HG02623 (cell line): ENCODE data around the gene CHPF.

Source experiments
- ATAC-seq: cut with Tn5 transposase; IDR thresholded peaks from one replicate; pipeline ENCODE4 v1.9.1; 2021; ENCODE audit warnings: moderate library complexity; ENCODE audit not compliant: unreplicated experiment

The CHPF gene

DNA sequence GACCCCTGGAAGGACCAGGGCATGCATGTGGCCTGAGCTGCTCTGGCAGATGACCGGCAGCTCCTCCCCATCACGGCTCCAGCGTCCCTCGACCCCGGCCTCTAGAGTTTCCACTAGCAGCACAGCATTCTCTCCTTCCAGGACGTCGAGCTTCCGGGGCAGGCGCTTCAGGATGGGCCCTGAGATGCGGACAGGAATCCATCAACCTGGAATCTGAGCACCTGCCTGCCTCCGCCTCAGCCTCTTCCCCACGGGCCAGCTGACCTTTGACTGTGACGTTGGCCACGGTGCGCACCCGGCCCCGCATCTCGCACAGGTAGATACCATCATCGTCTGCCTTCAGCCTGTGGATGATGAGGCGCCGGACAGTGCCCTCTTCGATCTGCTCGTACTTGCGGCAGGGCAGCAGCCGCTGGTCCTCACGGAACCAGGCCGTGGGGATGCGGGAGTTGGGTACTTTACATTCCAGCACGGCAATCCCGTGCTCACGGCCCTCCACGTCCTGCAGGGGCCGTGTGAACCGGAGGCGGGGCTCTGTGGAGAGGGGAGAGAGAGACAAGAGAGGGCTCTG, 24.3 kb upstream of the CHPF start:
- ATAC-seq: no peak

DNA sequence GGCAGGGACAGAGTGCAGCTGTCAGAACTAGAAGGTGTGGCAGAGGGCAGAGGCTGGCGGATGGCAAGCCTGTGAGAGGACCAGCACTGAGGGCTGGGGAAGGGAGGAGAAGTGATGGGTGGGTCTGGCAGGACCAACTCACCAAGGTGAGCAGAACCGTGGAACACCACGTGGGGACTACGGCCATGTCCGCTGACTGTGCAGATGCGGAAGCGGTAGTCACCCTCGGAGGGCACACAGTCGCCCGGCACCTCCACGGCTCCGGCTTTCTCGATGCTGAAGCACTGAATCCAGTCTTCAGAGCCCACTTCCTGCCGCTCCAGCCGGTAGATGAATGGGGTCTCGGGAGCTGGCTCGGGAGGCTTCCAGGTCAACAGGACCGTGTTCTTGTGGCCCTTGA, 23.5 kb upstream of the CHPF start:
- ATAC-seq: no peak

DNA sequence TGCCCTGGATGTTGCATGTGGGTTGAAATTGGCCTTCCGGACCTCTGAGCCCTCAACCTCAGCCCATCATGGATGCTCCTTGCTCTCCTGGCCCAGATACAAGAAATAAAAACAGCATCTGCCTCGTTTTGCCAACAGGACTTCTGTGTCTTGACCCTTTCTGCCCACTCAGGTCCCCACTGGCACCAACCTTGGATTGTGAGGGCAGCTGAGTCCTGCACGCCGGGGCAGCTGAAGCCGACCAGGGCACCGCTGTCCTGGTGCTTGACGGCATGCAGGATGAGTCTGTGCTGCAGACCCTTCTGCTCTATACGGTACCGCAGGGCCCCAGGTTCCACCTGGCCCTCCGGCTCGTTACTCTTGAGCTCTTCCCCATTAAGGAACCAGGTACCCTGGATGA, 23.0 kb upstream of the CHPF start:
- no peak for ATAC-seq

DNA sequence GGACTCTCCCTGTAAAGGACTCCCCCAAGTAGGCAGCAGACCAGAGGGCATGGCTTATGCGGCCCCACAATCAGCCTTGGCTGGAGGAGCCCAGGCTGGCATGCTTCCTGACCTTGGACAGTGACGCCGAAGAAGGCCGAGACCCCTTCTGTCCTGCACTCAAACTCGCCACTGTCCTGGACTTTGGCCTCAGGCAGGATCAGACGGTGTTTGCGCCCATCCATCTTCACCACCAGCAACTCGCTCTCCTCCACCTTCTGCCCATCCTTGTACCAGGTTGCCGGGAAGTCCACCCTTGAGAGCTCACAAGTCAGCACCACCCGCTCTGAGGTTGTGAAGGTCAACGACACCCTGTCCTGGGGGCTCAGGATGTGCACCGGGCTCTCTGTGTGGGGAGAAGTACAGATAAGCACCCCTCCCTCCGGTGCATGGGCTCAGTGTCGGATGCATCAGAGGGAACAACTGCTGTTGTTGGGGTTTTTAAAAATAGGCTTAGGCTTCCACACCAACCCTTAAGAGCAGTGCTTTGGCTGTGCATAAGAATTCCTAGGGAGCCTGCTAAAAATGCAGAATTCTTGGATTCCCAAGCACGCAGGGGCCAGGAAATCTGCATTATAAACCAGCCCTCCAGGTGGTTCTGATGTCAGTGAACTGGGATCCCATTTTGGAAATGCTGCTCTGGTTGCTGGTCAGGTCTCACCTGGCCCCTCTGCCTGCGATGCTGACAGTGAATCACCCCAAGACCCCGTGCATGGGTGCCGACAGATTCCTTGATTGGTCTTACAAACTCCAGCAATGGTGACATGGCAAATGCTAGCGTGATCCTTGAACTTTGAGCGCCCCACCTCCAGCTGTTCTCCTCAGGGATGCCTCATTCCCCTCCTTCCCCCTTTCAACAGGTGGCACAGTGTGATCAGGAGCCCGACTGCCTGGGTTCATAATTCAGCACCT, 21.8 kb upstream of the CHPF start:
- ATAC-seq: no peak

DNA sequence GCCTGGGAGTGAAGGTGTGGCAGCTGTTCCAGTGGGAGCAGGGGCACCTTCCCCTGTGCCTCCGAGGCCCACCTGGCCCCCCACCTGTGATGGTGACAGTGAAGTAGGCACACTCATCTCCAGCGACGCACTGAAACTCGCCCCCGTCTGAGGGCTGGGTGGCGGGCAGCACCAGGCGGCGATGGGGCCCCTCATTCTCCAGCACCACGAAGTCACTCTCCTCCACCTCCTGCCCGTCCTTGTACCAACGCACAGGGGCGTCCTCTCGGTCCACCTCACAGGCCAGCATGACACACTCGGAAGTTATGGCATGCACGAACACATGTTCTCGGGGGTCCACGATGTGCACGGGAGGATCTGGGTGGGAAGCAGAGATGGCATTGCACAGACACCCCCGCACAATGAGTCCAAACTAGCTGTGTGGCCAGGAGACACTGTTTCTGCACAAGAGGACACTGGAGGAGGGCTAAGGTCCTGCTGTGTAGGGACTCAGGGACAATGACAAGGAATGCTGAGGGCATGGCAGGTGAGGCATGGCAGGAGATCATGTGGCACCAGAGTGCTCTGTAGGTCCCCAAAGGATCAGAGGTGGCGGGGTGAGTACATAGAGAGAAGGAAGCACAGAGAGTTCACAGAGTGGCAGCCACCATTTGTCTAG, 19.8 kb upstream of the CHPF start:
- ATAC-seq: no peak

DNA sequence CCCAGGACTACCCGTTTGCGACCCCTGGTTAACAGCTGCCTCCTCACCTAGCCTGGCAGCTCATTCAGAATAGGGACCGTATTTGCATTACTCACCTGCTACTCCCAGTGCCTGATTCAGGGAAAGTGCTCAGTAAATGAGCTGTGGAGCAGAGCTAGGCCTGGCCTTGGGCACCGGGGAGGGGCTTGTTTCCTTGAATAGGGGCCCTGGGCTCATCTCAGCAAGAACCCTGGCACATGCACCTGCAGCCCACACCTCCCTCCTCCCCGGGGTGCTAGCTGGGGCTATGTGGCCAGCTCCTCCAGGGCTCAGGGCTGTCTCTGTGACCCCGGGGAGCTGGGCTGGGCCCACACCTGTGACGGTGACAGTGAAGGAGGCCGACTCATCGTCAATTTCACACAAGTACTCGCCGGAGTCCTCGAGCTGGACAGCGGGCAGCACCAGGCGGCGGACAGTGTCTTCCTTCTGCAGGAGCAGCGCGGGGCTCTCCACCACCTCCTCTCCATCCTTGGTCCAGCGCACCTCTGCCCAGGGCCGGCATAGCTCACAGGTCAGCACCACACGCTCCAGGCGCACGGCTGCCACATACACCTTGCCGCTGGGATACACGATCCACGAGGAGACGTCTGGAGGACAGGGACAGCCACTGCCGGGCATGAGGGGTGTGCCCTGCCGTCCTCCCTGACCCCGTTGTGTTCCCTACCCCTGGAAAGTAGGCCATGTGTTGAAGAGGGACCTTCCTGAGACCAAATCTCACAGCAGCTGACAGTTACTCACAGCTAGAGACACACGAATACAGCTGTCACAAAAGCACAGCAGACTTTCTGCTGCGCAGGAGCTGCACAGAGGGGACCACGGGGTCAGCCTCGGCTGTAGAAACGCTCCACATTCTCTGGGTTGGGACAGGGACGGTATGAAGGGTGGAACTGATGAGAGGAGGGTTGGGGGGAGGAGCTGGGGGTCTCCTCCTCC, 18.7 kb upstream of the CHPF start:
- no peak for ATAC-seq

DNA sequence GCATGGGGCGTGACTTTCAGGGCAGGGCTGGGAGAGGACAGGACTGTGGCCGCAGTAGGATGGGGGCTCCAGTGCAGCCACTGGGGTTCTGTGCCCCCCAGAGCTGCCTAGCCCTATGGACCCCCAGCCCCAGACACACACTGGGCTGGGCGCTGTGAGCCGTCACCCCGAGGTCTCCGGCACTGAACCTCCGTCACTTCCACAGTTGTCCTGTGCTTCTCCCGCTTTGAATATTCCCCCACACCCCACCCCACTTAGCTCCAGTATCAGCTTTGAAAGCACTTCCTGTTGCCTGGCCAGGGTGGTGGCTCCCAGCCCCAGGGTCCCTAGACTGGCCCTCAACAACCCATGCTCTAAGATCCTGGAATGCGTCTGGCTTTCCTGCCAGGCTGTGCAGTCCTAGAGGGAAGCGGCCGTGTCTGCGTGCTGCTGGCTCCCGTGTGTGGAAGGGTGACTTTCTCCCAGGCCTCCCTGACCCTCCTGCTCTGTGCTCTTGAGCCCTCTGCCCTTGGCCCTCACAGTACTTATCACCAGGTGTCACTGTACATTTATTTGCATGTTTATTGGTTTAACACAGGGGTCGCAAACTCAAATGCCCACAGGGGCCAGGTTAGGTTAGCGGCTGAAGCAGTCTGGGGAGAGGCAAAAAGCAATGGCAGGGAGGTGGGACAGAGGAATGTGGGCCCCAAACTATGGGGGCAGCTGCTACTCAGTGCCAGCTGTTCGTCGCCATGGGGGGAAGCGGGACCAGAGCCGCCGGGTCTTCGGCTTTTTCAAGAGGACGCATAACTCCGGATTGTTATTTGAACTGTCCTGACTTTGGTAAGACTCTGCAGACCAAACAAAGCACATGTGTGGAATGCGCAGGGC, 17.8 kb upstream of the CHPF start:
- ATAC-seq: no peak

DNA sequence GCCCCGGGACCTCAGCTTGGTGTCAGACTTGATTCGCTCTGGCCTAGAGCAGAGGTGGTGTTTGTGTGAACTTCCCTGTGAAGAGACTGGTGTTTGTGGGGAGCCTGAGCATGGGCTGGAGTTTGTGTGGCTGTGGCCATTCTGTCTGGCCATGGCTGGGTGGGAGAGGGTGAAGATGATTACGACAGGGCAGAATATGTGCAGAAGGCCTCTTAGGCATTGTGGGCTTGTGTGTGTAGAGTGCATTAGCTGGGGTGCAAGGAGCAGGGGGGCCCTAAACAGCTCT, 17.2 kb upstream of the CHPF start:
- no peak for ATAC-seq

DNA sequence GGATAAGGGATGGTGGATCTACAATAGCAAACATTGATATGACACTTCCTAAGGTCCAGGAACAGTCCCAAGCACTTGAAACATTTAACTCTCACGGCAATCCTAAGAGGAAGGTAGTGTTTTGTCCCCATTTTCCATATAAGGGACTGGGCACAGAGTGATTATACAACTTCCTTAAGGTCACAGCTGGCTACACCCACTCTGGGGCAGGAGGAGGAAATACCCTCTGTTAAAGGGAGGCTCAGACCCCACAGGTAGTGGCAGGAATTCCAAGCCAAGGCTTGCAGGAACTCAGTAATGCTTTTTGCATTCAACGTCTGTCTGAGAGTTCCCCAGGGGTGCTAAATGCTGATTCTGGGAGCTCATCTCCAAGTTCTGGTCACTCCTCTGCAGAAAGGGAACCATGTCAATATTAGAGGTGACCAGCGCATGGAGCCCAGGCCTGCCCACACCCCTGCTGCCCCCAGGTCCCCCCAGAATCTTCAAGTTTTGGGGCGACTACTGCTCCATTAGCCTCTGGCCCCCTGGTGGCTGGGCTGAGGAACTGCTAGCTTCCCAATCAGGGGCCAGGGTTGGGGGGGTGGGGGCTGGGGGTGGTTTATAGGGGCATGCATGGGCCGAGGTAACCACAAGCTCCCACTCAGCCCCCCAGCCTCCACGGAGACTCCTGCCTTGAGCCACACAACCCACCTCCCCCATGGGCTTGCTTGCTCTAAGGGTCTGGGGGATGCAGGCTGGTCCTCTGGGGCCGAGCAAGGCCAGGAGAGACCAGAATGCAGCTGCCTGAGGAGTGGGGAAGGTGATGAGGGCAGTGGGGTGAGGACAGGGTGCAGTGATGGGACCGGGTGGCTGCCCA, 16.7 kb upstream of the CHPF start:
- ATAC-seq: no peak

DNA sequence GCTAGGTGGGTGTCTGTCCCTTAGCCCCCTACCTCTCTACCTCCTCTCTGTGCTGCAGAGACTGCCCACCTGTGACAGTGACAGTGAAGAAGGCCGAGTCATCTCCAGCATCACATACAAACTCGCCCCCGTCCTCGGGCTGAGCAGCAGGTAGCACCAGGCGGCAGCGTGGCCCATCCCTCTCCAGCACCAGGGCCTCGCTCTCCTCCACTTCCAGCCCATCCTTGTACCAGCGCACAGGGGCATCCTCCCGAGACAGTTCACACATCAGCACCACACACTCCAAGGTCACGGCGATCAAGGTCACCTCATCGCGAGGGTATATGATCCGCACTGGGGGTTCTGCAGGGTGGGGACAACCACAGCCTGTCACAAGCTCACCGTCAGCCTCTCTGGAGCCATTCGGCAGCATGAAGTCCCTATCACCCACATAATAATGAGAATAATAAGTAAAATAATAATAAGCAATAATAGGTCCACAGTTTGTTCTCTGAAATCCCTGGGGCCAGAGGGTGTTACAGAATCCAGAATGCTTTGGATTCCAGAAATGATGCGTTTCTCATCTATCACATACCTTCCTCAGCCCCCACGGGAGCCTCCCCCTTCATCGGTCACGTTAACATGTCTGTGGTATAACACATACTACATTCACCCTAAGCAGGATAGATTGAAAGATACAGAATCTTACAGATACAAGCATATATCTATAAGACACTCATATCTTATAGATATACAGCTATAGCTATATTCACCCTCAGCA, 15.7 kb upstream of the CHPF start:
- ATAC-seq: no peak

DNA sequence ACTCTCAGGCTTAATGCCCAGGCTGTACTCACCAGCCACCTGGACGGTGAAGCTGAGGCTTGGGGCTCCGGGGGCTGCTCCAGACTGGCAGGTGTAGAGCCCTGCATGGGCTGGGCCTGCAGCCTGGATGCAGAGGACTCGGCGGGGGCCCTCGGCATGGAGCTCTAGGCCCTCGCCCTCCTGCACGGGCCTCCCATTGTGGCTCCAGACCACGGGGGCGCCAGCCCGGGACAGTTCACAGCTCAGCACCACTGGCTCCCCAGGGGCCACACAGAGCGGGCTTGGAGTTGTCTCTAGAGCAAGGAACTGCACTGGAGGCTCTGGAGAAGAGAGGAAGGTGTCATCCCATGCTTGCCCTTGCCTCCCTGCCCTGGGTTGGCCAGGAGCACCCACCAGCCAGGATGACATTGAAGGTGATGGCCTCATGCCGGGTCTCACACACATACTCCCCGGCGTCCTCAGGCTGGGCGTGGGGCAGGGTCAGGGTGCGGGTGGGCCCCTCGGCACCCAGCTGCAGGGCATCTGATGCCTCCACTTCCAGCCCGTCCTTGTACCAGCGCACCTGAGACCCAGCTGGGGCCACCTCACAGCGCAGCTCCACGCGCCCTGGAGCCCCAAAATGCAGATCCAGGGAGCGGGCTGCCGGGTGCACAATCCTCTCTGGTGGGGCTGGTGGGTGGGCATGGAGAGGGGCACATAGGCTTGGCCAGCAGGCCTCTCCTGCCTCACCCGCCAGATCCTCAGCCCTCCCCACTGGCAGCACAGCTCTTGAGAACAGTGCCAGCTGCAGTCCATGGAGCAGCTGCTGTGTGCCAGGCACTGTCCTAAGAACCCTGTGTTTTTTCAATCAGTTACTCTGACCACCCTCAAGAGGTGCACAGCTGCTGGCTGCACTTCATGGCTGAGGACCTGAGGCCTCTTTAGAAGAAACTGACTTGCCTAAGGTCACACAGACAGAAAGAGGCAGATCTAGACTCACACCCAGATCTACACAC, 14.5 kb upstream of the CHPF start:
- ATAC-seq: no peak

DNA sequence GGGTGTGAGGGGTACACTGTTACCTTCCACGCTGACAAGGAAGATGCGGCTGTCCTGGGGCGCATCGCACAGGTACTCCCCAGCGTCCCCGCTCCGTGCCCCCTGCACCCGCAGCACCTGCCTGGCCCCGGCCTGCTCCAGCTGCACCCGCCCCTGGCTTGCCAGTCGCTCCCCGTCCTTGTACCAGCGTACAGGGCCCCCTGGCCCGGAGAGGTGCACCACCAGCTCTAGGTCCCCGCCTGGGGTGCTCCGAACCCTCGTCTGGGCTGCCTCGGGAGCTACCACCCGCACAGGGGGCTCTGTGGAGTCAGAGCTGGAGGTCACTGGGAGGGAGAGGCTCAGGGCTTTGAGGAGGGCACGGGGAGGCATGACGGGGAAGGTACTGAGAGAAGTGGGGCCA, 13.7 kb upstream of the CHPF start:
- no peak for ATAC-seq

DNA sequence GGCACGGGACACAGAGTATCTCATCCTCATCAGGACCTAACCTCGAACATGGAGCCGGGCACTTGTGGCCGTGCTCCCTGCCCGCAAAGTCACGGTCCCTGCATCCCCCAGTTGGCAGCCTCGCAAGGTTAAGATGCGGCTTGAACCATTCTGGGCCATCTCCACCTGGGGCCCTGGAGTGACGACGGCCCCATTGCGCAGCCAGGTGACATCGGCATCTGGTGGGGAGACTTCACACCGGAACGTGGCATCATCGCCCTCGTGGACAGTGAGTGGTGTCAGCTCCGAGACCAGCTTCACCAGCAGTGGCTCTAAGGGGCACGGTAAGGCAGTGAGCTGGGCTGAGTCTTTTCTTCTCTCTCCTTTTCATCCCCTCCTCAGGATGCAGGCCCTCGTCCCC, 12.8 kb upstream of the CHPF start:
- ATAC-seq: no peak

DNA sequence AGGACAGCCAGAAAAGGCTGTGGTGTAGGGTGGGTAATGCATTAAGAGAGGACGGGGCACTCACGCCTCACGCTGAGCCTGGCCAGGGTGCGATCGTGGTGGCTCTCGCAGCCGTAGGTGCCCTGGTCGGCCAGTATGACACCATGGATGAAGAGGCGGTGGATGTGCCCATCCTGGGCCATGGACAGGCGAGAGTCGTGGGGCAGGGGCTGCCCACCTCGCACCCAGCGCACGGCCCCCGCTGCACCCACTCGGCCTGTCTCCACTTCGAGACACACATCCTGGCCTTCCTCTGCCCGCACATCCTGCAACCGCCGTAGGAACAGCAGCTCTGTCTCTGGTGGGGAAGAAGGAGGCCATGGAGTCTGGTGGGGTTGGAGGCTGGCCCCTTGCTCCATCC, 12.3 kb upstream of the CHPF start:
- no peak for ATAC-seq

DNA sequence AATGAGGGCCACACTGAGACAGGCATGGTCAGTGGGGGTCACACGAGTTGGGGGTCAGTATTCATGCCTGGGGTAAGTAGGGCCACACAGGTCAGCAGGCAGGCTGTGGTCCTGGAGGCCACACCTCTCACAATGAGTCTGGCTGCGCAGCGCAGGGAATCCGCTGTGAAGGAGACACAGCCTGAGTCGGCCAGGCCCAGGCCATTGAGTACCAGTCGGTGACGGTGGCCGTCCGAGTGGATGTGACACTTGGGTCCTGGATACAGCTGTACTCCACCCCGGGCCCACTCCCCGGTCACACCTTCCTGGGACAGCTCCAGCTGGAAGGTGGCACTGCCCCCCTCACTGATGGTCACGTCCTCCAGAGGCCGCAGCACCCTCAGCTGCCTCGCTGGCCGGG, 10.7 kb upstream of the CHPF start:
- no peak for ATAC-seq

DNA sequence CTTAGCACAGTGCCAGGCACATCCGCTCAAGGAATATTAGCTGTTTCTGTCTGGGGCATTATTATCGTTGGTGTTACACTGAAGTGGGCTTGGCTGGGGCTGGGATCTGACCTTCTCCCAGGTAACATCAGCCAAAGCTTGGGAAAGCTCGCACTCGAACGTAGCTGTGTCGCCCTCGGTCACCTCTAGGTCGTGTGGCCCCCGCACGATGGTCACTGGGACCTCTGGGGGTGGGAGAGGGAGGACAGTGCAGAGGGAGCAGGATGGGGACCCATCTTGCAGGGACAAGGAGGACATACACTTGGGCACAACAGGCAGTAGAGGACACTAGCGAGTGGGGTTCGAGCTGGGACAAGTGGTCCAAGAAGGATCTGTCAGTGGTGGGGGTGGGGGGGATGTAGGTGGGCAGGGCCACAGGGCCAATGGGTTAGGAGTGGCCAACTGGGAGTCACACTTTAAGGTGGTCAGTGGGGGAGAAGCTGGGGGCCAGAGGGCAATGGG, 9.9 kb upstream of the CHPF start:
- ATAC-seq: no peak

DNA sequence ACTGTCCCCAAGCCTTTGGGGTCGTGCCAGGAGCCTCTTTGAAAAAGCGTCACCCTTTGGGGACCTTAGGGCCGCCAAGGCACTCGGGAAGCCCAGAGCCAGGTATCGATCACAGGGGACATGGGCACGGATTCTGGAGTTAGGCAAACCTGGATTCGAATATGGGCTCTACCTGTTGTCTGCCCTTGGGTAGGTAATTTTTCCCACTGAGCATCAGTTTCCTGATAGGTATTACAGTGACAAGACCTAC, 9.5 kb upstream of the CHPF start:
- no peak for ATAC-seq
